ENCODE results near the gene ANXA4.
A peak's percentile ranks its signal among the peaks of the same experiment; 100 is the strongest.
"Not testable (repeated sequence)": the region's sequence is repeated elsewhere in the genome, so short reads cannot be mapped to it uniquely, and the experiment has no call there.

ANXA4 gene

DNA sequence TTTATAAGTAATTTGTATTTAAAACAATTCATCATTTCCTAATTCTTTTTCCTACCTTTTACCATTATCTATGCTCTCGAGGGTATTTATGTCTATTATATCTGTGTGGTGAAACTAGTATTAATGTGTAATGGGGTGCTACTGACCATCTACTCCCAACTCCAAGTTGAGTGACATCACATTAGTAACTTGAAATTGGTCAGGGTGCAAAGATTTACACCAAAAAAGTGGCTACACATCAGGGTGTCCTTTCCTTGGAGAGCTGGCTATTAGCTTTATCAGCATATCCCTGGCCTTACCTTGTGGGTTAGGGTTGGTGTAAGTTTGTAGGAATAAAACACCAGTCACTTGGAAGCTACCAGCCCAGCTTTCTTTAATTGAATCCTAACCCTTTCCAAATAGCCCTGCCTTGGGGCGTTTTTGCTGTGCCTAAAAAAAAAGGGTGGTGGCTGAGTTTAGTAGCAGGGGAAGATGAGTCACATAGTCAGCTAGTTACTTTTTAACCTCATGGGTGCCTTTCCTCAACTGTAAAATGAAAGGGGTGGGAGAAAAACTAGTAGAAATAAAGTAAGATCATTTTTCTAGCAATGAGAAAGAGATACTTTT, 14.0 kb downstream of the ANXA4 start:
- no peak for DNase-seq

DNA sequence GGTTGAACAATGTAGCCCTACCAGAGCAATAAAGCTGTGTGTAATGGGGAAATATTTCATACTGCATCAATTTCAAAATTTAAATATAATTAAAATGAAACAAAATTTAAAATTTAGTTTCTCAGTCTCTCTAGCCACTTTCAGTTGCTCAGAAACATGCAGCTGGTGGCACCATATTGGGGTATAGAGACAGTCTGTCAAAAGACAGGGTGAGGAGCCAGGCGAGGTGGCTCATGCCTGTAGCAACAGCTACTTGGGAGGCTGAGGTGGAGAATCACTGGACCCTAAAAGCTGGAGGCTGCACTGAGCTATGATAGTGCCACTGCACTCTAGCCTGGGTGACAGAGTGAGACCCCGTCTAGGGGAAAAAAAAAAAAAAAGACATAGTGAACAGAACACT, 20.1 kb downstream of the ANXA4 start:
- no peak for DNase-seq

DNA sequence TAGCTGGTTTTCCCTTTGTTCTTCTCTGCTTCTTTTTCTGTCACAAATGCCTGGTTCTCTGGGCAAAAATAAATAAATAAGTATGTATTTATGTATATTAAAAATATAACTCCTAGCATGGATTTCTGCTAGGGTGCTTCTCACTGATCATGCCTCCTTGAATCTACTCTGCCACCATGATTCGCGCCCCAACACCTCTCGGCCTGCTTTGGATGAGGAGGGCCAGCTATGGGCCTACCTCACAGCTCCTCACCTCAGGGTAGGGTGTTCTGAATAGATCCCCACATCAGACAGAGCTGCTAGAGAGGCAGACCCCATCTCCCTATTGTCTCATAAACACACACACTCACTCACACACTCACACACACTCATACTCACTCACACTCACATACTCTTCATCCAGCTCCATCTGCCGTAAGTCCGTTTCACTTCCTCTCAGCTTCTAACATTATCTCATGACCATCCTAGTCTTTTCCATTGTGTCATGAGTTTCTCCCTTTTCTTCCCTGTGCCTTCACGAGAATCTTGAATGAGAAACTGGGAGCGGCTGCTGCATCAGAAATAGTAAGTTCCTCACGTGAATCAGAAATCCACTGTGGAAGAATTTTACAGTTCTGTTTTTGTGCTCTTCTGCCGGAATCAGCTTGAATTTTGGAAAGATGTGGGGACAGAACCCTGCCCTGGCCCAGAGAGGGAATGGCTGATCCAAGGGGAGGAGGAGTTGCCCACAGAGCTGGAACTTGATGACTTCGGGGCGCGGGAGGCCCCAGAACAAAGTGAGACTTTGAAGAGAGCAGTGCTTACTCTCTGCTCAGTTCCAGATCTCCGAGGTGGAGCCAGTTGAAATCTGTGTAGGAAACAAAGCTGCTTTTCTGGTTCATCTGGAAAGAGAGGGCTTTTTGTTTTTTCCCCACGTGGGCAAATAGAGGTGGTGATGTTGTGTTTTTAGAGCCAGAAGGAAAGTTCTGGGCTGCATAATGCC, 20.9 kb downstream of the ANXA4 start:
- no peak for DNase-seq

DNA sequence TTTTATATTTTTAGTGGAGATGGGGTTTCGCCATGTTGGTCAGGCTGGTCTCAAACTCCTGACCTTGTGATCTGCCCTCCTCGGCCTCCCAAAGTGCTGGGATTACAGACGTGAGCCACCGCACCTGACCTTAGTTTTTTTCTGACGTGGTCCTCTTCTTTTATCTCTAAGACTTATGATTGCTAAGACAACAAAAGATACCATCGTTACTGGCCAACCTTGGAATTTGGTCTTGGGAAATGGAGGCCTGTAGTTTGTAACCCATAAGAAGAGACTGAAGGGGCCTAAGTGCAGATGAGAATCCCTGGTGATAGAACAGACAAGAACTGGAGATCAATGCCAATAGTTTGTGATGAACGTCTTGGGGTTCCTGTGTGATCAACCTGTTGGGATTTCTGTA, 21.9 kb downstream of the ANXA4 start:
- DNase-seq, result not testable (repeated sequence)

DNA sequence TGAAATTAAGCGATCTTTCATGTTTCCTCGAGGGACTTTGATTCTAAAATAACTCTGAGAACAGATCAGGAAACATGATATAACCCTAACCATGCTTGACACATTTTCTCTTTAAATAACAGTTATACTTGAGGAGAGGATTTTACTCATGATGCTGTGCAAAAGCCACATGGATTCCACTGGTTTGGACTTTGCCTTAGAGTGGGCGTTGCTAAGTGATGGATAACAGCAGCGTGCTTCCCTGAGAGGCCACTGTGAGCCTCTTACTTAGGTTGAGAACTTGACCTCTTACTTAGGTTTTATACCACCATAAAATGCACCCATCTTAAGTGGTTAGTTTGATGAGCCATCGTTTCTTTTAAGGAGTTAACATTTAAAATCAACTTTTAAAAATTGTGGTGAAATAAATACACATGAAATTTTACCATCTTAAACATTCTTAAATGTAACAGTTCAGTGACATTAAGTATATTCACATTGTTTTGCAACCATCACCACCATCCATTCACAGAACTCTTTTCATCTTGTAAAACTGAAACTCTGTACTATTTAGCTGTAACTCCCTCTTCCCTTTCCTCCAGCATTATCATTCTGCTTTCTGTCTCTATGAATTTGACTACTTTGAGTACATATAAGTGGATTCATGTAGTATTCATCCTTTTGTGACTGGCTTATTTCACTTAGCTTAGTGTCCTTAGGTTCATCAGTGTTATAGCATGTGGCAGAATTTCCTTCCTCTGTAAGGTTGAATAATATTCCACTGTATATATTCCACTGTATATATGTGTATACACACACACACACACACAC, 22.6 kb downstream of the ANXA4 start:
- DNase-seq, result no peak

DNA sequence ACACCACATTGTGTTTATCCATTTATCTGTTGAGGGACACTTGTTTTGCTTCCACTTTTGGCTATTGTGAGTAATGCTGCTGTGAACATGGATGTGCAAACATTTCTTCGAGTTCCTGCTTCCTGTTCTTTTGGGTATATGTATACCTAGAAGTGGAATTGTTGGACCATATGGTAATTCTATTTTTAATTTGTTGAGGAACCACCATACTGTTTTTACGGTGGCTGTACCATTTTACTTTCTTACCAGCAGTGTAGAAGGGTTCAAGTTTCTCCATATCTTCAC, 23.1 kb downstream of the ANXA4 start:
- DNase-seq, result no peak

DNA sequence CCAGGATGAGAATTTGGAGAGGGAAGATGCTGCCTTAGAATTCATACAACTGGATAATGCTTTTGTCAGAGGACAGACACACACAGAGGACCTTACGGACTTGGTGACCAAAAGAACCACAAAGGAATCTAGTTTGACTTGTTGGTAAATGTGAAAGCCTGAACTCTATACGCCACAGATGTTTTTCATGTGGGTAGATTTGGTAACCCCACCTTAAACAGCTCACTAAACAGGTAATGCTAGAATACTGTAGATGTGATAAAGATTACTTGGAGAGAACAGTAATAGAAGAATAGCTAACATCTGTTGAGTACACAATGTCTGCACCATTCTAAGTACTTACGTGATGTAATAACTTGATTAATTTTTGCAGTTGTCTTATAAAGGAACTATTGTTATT, 24.1 kb downstream of the ANXA4 start:
- DNase-seq, result no peak

DNA sequence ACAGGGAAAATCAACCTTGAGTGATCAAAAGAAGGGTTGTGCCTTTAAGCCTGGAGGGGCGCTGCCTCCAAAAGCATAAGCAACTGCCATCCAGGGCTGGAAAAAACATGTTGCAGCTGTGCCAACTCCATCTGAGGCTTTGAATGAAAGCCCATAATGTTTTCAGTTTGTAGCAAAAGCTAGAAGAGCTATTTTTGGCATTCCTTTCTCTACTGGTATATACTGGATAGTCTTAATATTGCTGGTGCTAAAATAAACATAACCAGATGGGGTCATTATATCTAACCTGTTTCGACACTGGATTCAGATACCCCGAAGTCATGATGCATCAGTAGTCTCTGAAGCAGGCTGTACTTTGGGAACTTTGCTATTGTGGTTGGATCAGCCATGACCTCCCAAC, 25.1 kb downstream of the ANXA4 start:
- DNase-seq, result no peak

DNA sequence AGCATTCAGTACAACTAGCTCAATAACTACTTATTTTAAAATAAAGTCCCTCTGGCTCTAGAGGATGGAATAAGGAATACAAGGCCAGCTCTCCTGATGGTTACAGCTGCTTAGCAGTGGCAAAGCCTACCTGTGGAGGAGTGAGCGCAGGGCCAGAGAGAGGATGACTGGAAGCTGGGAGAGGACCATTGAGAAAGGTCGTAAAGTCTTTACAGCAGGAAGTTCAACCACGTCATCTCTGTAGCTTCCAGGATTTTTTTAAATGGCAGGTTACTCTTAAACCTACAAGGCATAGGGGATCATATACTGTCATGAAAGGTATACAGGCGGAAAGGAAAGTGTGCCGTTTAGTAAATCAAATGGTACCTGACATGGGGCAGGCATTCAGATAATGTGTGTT, 26.3 kb downstream of the ANXA4 start:
- no peak for DNase-seq

DNA sequence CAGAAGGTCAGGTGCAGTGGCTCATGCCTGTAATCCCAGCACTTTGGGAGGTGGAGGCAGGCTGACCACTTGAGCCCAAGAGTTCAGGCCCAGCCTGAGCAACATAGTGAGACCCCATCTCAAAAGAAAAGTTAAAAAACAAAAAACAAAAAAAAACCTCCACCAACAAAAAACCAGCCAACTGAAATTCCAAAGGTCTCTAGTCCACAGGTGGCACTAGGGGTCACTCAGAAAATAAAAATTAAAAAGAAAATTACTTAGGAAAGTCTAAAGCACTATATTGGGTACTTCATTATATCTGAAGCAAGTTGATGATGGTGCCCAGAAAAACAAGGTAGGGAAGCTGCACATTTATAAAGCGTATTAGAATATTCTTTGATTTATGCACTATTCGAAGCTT, 26.9 kb downstream of the ANXA4 start:
- no peak for DNase-seq

DNA sequence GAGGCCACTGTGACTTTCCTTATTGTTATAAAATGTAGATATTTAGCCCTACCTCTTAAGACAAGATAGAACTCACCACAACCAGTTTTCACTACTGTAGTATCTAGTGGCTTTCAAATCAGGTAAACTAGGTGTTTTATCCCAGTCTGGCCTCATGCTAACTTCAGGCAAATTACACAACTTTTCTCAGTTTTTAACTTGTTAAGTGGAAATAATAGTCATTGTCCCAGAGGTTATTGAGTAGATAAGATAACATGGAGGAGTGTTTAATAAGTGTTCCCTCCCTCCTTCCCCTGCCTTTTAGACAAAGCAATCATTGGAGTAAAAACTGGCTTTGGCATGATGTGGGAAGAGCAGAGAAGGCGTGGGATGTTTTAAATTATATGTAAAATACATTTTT, 27.3 kb downstream of the ANXA4 start:
- no peak for DNase-seq

DNA sequence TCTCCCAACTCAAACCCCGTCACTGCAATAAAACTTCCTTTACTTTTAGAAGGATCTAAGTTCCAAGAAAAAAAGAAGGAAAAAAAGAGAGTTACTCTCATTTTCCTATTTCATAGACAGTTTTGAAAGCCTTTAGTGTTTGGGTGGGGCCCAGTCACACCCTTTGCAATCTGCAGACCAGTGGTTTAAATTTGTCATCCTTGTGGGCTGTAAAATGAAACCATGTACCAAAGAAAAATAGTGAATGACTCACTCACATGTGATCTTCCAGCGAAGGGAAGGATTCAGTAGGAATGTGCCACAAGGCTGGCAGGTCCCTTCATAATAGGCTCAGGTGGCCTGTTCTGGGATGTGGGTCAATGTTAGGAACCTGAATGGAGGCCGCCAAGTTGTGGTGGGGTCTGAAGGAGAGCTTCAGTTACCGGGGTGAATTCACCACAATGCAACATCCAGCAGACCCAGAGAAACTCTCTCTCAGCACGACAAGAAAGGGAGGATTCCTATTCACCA, 28.3 kb downstream of the ANXA4 start:
- DNase-seq, result peak; percentile 28

DNA sequence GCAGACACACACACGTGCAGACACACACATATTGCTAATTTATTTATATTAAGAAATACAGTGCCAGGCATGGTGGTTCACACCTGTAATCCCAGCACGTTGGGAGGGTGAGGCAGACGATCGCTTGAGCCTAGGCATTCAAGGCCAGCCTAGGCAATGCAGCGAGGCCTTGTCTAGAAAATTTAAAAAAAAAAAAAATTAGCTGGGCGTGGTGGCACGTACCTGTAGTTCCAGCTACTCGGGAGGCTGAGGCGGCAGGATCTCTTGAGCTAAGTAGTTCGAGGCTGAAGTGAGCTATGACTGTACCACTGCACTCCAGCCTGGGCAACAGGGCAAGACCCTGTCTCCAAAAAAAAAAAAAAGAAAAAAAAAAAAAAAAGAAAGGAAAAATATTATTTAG, 28.8 kb downstream of the ANXA4 start:
- no peak for DNase-seq

DNA sequence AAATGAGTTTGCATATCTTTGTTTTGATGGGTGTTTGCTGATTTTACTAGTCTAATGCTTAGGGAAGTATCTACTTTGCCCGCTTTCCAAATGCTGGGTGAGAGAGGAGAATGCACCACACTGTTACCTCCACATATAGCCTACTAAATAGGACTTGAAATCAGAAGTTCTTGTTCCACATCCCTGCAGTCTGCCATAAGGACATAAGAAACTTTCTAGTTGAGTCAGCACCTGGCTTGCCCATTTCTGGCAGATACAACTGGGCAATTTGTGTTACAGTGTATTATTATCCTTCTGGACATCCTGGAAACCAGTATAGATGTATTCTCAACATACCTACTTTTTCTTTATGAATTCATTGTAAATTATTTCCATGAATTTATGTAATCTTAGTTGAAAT, 29.5 kb downstream of the ANXA4 start:
- no peak for DNase-seq

DNA sequence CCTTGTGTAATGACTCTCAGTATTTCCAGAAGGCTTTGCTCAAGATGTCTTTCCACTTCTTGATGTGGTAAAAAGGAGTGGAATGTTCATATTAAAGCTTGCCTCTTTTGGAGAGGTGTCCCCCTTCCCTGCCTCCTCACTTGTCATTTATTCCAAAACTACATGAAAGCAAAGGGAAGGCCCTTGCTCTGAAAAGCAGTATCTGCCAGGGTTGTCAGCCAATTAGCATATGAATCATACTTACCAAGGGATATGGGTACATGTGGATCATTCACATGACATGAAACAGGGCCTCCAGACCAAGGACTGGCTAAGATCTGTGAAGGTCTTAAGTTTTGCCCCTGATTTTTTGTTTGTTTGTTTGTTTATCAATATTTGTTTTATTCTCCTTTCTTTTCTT, 31.3 kb downstream of the ANXA4 start:
- DNase-seq, result no peak

DNA sequence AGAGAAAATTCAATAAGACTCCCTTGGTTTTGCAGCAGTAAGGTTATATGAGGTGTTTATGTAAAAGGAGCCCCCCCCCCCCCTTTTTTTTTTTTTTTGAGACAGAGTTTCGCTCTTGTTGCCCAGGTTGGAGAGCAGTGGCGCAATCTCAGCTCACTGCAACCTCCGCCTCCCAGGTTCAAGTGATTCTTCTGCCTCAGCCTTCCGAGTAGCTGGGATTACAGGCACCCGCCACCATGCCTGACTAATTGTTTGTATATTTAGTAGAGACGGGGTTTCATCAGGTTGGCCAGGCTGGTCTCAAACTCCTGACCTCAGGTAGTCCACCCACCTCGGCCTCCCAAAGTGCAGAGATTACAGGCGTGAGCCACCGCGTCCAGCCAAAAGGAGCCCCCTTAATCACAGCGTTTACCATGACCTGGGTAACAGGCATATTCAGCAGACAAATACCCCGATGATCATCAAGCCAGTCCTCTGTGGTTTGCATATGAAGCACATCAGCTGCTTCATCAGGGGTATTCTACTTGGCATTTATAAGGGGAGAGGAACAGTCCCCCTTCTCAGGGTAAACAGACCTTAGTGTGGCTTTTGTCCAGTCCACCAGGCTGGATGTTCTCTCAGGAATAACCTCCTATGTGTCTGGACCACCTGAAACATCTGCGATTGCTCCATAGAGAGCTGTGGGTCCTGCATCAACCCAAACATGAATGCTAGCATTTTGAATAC, 32.5 kb downstream of the ANXA4 start:
- not testable (repeated sequence) for DNase-seq

DNA sequence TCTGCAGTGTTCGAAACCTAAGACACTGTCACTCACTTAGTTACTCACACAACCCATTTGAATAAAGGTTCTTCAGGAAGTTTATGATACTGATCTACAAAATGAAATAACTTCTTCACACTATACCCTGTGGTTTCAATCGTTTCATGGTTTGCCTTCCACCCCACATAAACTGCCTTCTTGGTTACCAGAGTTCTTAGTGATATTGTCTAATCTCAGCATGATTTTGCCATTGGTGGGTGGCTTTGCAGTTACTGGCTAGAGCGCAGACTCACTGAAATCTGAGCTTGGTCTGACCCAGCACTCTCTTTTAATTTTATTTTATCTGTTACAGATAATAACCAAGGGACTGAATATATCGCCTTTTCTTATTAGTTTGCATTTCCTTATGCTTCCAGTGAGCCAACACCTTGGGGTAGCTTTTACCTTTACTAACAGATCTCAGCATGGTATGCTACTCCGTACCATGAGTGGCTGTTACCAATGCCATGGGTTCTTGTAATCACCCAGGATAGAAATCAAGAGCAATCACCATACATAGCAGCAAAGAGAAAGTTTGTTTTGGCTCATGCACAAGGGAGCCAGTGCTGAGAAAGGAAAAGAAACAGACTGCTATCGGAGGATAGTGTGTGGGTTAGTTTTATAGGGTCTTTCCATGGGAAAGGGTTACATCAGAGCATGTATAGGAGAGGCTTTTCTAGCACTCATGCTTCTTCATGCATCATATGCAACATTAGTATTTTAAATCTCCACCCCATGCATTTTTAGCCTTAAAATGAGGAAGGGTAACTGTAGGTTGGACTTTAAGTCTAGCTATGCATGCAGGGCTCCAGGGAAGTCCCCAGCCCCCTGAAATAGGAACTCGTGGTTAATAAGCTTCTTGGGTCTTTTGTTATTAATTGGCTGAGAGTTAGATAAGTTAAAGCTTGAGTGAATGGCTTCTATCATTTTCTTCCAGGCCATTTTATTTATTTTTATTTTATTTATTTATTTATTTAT, 33.3 kb downstream of the ANXA4 start:
- DNase-seq, result no peak

DNA sequence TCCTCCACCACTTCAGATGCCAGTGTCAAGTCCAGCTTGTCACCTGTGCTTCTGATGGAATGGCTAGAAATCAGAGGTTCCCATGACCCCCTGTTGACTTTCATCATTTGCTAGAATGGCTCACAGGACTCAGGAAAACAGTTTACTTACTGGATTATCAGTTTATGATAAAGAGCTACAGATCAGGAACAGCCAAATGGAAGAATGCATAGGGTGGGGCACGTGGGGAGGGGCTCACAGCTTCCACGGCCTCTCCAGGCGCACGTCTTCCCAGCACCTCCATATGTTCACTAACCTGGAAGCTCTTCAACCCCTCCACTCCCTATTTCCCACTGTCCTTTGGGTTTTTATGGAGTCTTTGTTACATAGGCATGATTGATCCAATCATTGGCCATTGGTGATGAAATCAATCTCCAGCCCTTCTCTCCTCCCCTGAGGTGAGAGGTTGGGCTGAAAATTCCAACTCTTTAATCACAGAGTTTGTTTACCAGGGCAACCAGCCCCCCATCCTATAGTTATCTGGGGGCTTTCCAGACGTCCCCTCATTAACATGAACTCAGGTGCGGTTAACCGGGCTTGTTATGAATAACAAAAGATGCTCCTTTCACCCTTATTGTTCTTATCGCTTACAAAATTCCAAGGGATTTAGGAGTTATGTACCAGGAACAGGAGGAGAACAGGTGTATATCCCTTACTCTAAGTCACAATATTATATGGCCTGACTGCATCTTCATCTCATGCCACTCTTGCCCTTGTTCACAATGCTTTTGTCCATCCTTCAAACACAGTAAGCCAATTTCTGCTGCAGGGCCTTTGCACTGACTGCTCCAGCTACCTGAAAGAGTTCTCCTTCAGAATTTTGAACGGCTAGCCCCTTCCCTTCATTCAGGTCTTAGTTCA, 35.2 kb downstream of the ANXA4 start:
- no peak for DNase-seq

DNA sequence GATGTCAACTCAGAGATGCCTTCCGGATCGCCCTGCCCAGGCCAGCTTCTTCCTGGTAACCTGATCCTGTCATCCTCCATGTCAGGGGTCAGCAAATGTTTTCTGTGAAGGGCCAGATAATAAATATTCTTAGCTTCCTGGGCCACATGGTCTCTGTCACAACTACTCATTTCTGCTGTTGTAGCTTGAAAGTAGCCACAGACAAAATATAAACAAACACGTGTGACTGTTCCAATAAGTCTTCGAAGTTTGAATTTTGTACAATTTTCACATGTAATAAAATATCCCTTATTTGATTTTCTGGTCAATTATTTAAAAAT, 35.8 kb downstream of the ANXA4 start:
- no peak for DNase-seq

DNA sequence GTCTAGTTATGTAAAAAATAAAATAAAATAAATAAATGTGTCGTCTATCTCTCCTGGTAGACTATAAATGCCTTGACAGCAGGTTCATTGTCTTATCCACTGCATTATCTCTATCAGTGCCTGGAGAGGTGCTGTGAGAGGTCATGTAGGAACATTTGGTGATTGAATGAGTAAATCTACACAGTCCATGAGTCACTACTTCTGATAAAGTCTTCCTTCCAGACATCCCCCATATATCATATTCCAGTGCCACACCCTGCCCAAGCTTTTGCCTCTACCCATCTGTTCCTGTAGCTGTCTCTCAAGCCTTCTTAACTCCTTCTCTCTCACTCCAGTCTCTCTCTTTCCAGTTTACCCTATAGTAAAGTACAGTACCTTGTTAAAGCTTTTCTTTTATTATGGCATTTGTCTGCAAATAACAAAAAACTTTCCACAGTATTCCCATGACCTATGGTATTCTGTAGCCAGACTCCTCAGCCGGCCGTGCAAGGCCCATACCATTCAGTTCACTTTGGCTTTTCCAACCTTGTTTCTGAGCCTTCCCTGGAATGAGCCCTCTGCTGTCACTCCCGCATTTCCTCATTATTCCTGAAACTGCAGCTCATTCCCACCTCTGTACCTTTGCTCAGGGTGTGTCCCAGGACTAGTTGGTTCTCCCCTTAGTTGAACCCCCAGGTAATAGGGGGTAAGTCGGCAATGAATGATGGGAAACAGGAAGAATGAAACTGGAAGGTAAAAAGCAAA, 37.5 kb downstream of the ANXA4 start:
- no peak for DNase-seq

Data from 8988T (cell line).